ENCODE data around the gene NEURL4. TPM values are rescaled to one million over a fixed set of nuclear protein-coding genes. Genes with fewer than 3 reads are reported as not detected.

Gene NEURL4
- total RNA-seq, 1 donor from 2014 or later = 45.1 TPM

DNA sequence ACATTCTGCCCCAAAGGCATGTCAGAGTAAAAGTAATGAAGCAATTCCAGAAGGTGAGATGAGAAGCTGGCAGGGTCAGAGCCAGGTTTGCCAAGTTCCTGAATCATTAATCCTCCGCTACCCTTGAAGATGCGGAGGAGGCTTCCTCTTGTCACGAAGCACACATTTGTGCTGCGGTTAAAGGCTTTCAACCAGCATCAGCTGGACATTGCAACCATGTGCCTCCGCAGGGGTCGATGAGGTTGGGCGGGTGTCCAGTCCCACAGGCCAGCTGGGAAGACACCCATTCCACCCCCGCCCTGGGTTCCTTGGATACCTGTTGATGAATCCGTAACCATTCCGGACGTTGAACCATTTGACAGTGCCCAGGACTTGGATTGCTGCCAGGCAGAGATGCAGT, 36.0 kb downstream of the NEURL4 start:
- DNase-seq (ENCODE audit: extremely low spot score, unreplicated experiment) = no peak
- TF ChIP-seq, protein P1, sequence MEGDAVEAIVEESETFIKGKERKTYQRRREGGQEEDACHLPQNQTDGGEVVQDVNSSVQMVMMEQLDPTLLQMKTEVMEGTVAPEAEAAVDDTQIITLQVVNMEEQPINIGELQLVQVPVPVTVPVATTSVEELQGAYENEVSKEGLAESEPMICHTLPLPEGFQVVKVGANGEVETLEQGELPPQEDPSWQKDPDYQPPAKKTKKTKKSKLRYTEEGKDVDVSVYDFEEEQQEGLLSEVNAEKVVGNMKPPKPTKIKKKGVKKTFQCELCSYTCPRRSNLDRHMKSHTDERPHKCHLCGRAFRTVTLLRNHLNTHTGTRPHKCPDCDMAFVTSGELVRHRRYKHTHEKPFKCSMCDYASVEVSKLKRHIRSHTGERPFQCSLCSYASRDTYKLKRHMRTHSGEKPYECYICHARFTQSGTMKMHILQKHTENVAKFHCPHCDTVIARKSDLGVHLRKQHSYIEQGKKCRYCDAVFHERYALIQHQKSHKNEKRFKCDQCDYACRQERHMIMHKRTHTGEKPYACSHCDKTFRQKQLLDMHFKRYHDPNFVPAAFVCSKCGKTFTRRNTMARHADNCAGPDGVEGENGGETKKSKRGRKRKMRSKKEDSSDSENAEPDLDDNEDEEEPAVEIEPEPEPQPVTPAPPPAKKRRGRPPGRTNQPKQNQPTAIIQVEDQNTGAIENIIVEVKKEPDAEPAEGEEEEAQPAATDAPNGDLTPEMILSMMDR (IDR thresholded peaks at IDR 0.05) = no peak
- Mint-ChIP-seq H3K36me3 (ENCODE audit: unreplicated experiment) (no peaks in the 10 kb centered on the region), H3K4me3 (ENCODE audit: unreplicated experiment) (peak overlapping the region; percentile 52), H3K9me3 (ENCODE audit: unreplicated experiment) (no peaks in the 10 kb centered on the region), H3K27me3 (ENCODE audit: unreplicated experiment) (peaks cover 50% of the 10 kb centered on the region), H3K27ac (ENCODE audit: unreplicated experiment) (no peak overlapping the region), H3K4me1 (ENCODE audit: unreplicated experiment) (peaks cover 24% of the 10 kb centered on the region)

DNA sequence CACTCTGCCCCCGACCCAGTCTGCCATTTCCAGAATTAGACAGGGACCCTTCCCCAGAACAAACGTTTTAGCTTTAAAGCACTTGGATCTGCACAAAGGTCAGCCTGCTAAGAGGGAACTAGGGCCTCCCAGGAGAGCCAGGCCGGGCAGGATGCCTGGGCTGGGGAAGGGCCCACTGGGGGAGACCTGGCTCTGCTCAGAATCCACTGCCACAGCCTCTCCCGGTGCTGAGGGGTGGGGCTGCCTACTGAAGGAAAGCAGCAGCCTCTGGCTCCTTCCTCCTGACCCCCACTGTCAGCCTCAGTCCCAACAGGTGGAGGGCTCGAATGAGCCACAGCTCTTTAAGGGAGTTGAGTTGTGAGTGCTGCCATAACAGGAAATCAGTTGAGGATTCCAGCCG, 36.4 kb downstream of the NEURL4 start:
- DNase-seq (ENCODE audit: extremely low spot score, unreplicated experiment) = no peak
- Mint-ChIP-seq H3K27ac (ENCODE audit: unreplicated experiment) (no peak overlapping the region), H3K27me3 (ENCODE audit: unreplicated experiment) (peaks cover 54% of the 10 kb centered on the region), H3K4me1 (ENCODE audit: unreplicated experiment) (peaks cover 24% of the 10 kb centered on the region), H3K36me3 (ENCODE audit: unreplicated experiment) (no peaks in the 10 kb centered on the region), H3K9me3 (ENCODE audit: unreplicated experiment) (no peaks in the 10 kb centered on the region), H3K4me3 (ENCODE audit: unreplicated experiment) (no peak overlapping the region)
- TF ChIP-seq, protein P1 (IDR thresholded peaks at IDR 0.05) = no peak

DNA sequence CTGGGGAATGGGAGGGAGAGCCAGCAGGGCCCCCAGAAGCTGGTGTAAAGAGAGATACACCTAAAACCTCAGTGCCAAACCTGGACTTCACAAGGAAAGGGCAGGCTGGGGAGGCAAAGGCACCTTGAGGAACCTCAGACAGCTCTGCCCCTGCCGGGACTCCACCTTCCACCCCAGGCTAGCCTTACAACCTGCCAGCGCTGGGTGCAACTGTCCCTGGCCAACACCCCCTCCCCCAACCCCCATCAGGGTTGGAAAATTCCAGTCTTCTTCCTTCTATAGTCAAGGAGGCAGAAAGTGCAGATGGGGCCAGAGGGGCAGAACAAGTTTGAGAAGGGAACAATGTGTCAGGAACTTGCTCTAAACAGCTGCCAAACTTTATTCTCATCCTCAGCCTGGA, 36.9 kb downstream of the NEURL4 start:
- Mint-ChIP-seq H3K27me3 (ENCODE audit: unreplicated experiment) (peaks cover 58% of the 10 kb centered on the region), H3K27ac (ENCODE audit: unreplicated experiment) (no peak overlapping the region), H3K9me3 (ENCODE audit: unreplicated experiment) (no peaks in the 10 kb centered on the region), H3K36me3 (ENCODE audit: unreplicated experiment) (no peaks in the 10 kb centered on the region), H3K4me1 (ENCODE audit: unreplicated experiment) (peaks cover 24% of the 10 kb centered on the region), H3K4me3 (ENCODE audit: unreplicated experiment) (no peak overlapping the region)
- DNase-seq (ENCODE audit: extremely low spot score, unreplicated experiment) = no peak
- TF ChIP-seq, protein P1 (IDR thresholded peaks at IDR 0.05) = no peak

DNA sequence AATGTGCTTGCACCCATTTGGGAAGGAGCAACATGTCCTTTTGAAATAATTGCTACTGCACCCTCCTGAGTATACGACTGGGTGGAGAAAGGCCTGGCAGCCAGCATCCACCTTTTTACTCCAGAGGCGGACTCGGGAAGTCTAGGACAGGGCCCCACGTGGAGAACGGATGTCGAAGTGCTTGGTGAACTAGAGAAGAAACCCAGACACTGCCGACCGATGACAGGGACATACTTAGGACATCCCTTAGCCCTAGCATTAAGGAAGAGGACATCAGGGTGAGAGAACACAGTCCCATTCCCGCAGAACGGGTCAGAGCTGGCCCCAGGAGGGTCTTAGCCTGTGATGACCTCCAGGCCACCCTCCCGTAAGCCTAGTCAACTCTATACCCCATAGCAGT, 38.5 kb downstream of the NEURL4 start:
- H3K36me3 Mint-ChIP-seq (ENCODE audit: unreplicated experiment) = no peaks in the 10 kb centered on the region
- H3K27ac Mint-ChIP-seq (ENCODE audit: unreplicated experiment) = no peak overlapping the region
- peaks cover 67% of the 10 kb centered on the region for H3K27me3 Mint-ChIP-seq (ENCODE audit: unreplicated experiment)
- no peak for DNase-seq (ENCODE audit: extremely low spot score, unreplicated experiment)
- H3K9me3 Mint-ChIP-seq (ENCODE audit: unreplicated experiment) = no peaks in the 10 kb centered on the region
- no peak overlapping the region for H3K4me3 Mint-ChIP-seq (ENCODE audit: unreplicated experiment)
- TF ChIP-seq, protein P1 (IDR thresholded peaks at IDR 0.05) = no peak
- peaks cover 14% of the 10 kb centered on the region for H3K4me1 Mint-ChIP-seq (ENCODE audit: unreplicated experiment)

DNA sequence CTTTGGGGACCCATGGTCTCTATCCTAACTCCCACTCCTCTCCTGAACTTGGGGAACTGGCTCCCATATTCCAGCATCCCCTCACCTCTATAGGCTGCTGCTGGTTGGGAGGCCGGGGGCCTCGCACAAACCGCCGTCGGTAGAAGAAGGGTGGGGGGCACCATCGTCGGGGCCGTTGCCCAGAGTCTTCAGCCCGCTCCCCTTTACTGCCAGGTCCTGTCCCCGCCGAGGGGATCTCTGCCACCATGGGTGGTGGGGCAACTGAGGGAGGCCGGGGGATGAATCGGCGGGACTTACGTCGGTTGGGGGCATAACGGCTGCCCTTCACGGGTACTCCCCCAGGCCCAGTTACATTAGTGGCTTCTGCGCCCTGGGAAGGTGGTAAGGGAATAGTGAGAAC, 39.0 kb downstream of the NEURL4 start:
- H3K27ac Mint-ChIP-seq (ENCODE audit: unreplicated experiment) = no peak overlapping the region
- H3K9me3 Mint-ChIP-seq (ENCODE audit: unreplicated experiment) = no peaks in the 10 kb centered on the region
- DNase-seq (ENCODE audit: extremely low spot score, unreplicated experiment) = no peak
- TF ChIP-seq, protein P1 (IDR thresholded peaks at IDR 0.05) = no peak
- H3K27me3 Mint-ChIP-seq (ENCODE audit: unreplicated experiment) = peaks cover 64% of the 10 kb centered on the region
- H3K36me3 Mint-ChIP-seq (ENCODE audit: unreplicated experiment) = no peaks in the 10 kb centered on the region
- H3K4me3 Mint-ChIP-seq (ENCODE audit: unreplicated experiment) = no peak overlapping the region
- H3K4me1 Mint-ChIP-seq (ENCODE audit: unreplicated experiment) = peaks cover 11% of the 10 kb centered on the region

All from osteocyte (in vitro differentiated cells).